SU-DHL-6 (cell line): Measurements from ENCODE around the gene LSM14B.

Source experiments
- H2AFZ ChIP-seq: fragments of 200-600 bp; sonication (generic); 2 replicates; pipeline ENCODE4 v1.6.1; 2014; ENCODE audit warnings: low read depth, mild to moderate bottlenecking, moderate library complexity, mixed read lengths, antibody characterized with exemption, low read length; ENCODE audit not compliant: severe bottlenecking
- H3F3A ChIP-seq: fragments of 200-600 bp; shearing (Covaris generic); 2 replicates; pipeline ENCODE4 v1.6.0; 2016; ENCODE audit warnings: antibody characterized with exemption, mild to moderate bottlenecking; ENCODE audit not compliant: insufficient read depth
- H3K27ac ChIP-seq: fragments of 200-600 bp; sonication (generic); 2 replicates; pipeline ENCODE4 v1.5.1; 2016; ENCODE audit warnings: low read depth, mild to moderate bottlenecking, low read length, moderate library complexity, mixed read lengths
- H3K27me3 ChIP-seq: fragments of 200-600 bp; sonication (generic), shearing (Covaris generic); 2 replicates; pipeline ENCODE4 v1.6.0; 2014; ENCODE audit warnings: mild to moderate bottlenecking, low read length
- H3K36me3 ChIP-seq: fragments of 200-600 bp; sonication (generic); 2 replicates; pipeline ENCODE4 v1.6.1; 2014; ENCODE audit warnings: mild to moderate bottlenecking, low read length, mixed read lengths
- H3K4me2 ChIP-seq: fragments of 300-600, 200-600 bp; shearing (Covaris generic), sonication (generic); 2 replicates; pipeline ENCODE4 v1.6.0; 2014; ENCODE audit warnings: low read length, low read depth, mild to moderate bottlenecking; ENCODE audit not compliant: poor library complexity, severe bottlenecking
- H3K4me3 ChIP-seq: fragments of 200-600 bp; sonication (generic); 2 replicates; pipeline ENCODE4 v1.5.1; 2014; ENCODE audit warnings: antibody characterized with exemption, low read length, mild to moderate bottlenecking, mixed read lengths; ENCODE audit not compliant: insufficient read depth, poor library complexity, severe bottlenecking
- H3K79me2 ChIP-seq: fragments of 200-600 bp; sonication (generic); 2 replicates; pipeline ENCODE4 v1.6.1; 2014; ENCODE audit warnings: mild to moderate bottlenecking, low read length, moderate library complexity; ENCODE audit not compliant: insufficient read depth
- H3K9ac ChIP-seq: fragments of 200-600 bp; sonication (generic); 2 replicates; pipeline ENCODE4 v1.7.0; 2014; ENCODE audit warnings: mild to moderate bottlenecking, low read length
- H3K9me2 ChIP-seq: fragments of 200-600 bp; sonication (generic); replicated peaks from 2 replicates; pipeline ENCODE4 v1.6.1; 2014; ENCODE audit warnings: low read length; ENCODE audit not compliant: insufficient read depth
- H3K9me3 ChIP-seq: fragments of 200-600 bp; sonication (generic); 2 replicates; pipeline ENCODE4 v1.6.1; 2014; ENCODE audit warnings: low read length, mixed read lengths; ENCODE audit not compliant: insufficient read depth
- H4K20me1 ChIP-seq: fragments of 200-600 bp; sonication (generic); 2 replicates; pipeline ENCODE4 v1.6.1; 2014; ENCODE audit warnings: low read depth, mild to moderate bottlenecking, antibody characterized with exemption, low read length, moderate library complexity, mixed read lengths
- CTCF ChIP-seq: fragments of 200-600 bp; sonication (generic); IDR thresholded peaks from one replicate; pipeline ENCODE4 v1.5.1; 2017; ENCODE audit warnings: antibody characterized with exemption, mild to moderate bottlenecking, low read length, moderate library complexity; ENCODE audit not compliant: insufficient read depth, poor library complexity, severe bottlenecking
- EZH2phosphoT487 ChIP-seq: fragments of 200-600 bp; sonication (generic), shearing (Covaris generic); conservative IDR thresholded peaks from 2 replicates; pipeline ENCODE4 v1.6.1; 2018; ENCODE audit warnings: mild to moderate bottlenecking, antibody characterized with exemption, low read length, moderate library complexity, mixed read lengths

Gene LSM14B

GRCh38 chr20:62168061-62168460 is 45.8 kb downstream of the LSM14B start:
- Histone ChIP-seq H4K20me1 (no peaks in the 10 kb centered on the region), H3K9ac (no peak overlapping the region)

GRCh38 chr20:62168890-62169435 is 46.7 kb downstream of the LSM14B start:
- Histone ChIP-seq H3K9me2 (no peaks in the 10 kb centered on the region), H2AFZ (no peak overlapping the region), H3K79me2 (no peaks in the 10 kb centered on the region), H3K4me3 (no peak overlapping the region), H3F3A (no peaks in the 10 kb centered on the region), H3K27ac (no peak overlapping the region), H3K4me2 (no peak overlapping the region), H4K20me1 (no peaks in the 10 kb centered on the region), H3K9ac (no peak overlapping the region), H3K36me3 (no peaks in the 10 kb centered on the region), H3K27me3 (no peaks in the 10 kb centered on the region), H3K9me3 (no peaks in the 10 kb centered on the region)
- TF ChIP-seq CTCF (no peak), EZH2phosphoT487 (no peak)

More at GRCh38 chr20:62168061-62168460, 45.8 kb downstream of the LSM14B start:
- Histone ChIP-seq H2AFZ (no peak overlapping the region), H3K4me3 (no peak overlapping the region), H3K36me3 (no peaks in the 10 kb centered on the region), H3K27ac (no peak overlapping the region), H3K9me3 (no peaks in the 10 kb centered on the region), H3K79me2 (no peaks in the 10 kb centered on the region), H3K9me2 (no peaks in the 10 kb centered on the region), H3K27me3 (no peaks in the 10 kb centered on the region), H3K4me2 (no peak overlapping the region), H3F3A (no peaks in the 10 kb centered on the region)
- no peak for TF ChIP-seq CTCF
- TF ChIP-seq EZH2phosphoT487 = no peak

- no peak overlapping the region for H2AFZ ChIP-seq
- TF ChIP-seq EZH2phosphoT487 = no peak
- TF ChIP-seq CTCF = no peak
- H4K20me1 ChIP-seq = no peaks in the 10 kb centered on the region
- no peak overlapping the region for H3K9ac ChIP-seq
- no peaks in the 10 kb centered on the region for H3K27me3 ChIP-seq
- no peaks in the 10 kb centered on the region for H3K79me2 ChIP-seq
- H3K27ac ChIP-seq = no peak overlapping the region
- no peaks in the 10 kb centered on the region for H3F3A ChIP-seq
- no peaks in the 10 kb centered on the region for H3K9me3 ChIP-seq
- H3K9me2 ChIP-seq = no peaks in the 10 kb centered on the region
- H3K4me2 ChIP-seq = no peak overlapping the region
- H3K36me3 ChIP-seq = no peaks in the 10 kb centered on the region
- H3K4me3 ChIP-seq = no peak overlapping the region
Measured at GRCh38 chr20:62170536-62170935, 48.3 kb downstream of the LSM14B start.
